Stimulated activated CD4-positive, alpha-beta T cell treated with anti-CD3 and anti-CD28 coated beads, Interleukin-15, amount 100 ng/mL, for 1 hour (primary cell): ENCODE data around the gene CAPN9.
"Not testable (repeated sequence)": the region's sequence is repeated elsewhere in the genome, so short reads cannot be mapped to it uniquely, and the experiment has no call there.

ENCODE experiments used
- DNase-seq, 2 donors: peaks; one replicate each; pipeline ENCODE4 v3.0.0-alpha.2; 2020; ENCODE audit warnings: low read depth in 1 of 2, low spot score in 1 of 2

Gene CAPN9

DNA sequence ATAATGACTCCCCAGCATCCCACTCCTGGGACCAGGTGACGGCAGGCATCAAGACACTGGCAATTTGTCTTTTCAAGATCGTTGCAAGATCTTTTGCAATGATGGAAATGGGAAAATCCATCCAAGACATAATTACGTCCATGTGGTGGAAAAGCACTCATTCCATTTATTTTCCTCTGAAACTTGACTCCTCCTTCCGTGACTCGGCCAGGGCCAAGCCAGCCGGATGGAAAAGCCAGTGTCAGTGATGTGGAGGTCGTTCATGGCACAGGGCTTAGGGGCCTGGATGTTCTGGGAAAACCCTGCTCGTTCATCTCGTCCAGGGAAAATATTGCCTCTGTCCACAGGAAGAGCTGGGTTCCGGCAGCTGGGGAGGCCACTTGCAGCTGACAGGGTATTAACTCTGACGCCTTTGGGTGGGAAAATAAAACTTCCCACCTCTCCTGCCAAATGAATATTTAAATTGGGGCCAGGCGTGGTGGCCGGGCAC lies 74.9 kb downstream of the CAPN9 start:
- no peak for DNase-seq

DNA sequence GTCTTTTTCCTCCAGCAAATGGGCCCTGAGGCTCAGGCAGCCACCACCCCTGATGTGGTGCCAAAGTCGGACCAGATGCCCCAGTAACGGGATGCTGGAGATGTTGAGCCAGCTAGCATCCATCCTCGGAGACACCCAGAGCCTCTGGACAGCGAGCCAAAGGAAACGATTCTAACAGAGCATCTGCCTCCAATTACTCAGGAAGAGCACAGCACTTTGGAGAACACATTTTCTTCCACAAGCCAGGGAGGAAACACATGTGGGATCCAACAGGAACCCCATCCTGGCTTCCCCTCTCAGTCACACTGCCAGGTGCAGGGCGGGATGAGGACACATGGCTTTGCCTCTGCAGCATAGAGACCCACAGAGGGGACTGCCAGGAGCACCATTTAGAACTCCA lies 76.2 kb downstream of the CAPN9 start:
- DNase-seq = no peak

DNA sequence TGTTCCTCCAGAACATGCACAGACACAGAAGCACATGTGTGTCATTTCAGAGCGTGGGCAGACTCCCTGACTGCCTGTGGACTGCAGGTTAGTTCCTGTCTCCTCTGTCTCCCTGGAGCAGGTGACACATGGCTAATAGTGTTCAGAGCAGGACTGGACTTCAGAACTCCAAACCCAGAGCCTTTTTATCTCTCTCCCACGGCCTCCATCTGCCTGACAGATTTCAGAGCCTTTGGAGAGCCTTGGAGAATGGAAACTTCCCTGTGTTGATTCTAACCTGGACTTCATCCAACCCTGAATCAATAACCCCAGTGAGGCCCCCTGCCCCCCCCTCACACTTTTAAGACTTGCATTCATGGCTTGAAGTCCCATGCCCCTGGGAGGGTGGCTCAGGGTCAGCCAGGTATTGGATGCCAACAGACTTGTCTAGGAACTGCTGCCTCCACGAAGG lies 76.8 kb downstream of the CAPN9 start:
- no peak for DNase-seq

DNA sequence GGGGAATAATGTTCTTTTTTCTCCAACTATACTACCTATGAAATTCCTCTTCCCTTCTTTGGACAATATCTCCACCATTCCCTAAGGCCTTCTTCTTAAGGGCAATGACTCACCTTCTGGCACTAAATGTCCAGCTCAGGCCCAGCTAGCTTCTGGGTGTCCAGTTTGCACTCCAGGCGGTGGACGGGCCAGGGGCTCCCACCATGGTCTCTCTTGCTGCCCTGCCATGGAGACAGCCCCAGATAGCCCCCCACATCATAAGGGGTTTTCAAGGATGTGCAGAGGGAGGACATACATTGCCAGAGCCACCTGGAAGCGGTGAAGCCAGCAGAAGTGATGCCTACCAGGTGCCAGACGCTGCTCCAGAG lies 77.3 kb downstream of the CAPN9 start:
- DNase-seq = no peak

DNA sequence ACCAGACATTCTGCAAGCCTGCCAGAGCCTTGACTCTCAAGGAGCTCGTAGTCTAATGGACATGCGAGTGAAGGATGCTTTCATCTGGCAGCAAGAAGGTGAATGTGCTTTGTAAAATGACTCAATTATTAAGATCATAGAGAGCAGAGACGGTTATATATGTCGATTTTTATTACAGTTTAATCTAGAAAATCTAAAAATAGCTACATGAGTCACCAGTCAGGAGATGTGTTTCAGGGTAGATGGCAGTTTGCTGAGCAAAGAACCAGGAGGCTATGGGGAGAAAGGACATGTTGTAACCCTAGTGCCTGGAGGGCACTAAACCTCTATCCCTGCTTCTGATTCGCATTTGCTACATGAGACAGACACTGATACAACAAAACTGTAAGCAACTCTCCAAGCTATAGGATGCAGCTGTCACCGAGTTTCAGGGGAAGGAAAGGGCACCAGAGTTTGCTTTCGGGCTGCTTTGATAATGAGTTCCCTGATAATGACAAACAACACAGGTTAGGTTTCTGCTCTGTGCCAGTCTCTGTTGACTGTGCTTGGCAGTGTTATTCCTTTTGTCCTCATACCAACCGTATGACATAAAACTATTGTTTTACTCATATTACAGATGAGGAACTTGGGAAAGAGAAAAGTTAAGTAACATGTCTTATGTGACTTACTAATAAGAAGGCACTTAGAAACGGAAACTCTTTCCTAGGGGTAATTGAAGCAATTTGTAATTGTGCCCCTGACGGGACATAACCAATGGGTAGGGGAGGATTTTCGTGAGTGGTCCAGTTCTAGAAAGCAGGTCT lies 77.9 kb downstream of the CAPN9 start:
- DNase-seq = no peak

DNA sequence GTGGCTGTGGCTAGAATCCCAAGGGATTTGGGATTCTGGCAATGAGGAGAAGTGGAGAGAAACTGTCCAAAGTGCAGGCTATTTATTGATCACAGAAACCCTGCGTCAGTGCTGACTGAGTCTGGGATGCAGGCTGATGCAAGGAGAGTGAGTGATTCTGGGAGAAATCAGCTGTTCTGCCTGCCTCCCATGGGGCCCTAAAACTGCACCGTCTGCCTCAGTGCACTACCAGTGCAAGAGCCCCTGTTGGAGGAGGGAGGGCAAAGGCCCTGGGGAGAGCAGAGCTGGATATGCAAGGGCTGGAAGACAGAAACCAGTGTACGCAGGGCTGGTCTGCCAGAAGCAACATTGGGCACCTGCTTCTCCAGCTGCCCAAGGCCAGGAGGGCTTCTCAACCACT lies 78.6 kb downstream of the CAPN9 start:
- DNase-seq = no peak

DNA sequence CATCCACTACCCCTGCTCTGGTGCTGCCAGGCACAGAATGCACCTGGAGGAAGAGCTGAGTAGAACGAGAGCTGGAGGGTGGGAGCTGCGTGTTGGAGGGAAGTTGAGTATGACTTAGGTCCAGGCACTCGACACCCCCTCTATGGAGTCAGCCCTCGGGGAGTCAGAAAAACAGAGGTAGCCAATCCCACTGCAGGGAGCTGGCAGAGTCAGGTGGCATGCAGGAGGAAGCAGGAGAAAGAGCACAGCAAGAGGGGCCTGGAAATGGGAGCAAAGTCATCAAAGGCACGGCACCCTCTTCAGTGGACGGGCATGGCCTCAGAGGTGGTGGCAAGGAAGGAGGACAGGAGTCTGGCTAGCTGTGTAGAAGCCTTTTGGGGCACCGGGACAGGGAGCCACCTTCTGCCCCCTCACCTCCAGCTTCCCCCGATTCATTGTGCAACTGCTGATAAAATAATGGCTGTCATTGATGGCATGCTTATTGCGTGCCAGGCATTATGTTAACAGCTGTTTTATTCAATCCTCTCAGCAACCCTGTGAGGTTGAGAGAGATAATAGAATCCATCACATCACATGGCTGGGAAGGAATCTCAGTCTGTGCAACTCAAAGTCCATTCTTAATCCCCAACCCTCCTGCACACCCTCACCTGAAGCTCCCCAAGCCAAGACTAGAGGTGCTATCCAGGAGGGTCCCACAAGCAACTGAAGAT lies 79.1 kb downstream of the CAPN9 start:
- no peak for DNase-seq

DNA sequence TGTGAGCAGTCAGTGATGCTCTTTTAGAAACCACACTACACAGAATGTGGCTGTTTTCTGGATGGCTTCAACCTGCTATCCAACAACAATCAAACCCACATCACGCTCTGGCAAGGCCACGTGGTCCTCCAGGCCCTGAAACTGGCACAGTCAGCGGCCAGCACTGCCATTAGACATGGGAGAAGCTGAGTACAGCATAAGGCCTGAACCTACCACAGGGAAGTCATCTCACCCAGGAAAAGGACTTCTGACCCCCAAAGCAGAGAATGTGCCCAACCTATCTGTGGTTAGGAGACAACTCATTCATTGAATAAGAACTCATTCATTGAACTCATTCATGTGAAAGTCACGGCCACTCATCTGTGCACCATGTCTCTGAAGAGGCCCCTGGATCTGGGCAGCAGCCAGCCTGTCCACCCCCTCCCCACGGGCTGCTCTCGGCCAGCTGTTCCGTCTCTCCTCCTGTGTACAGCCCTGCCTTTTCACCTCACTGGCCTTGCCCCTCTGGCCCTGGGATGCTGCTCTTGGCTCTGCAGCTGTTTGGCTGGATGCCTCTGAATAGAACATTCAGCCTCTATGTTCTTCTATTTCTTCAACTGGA lies 80.0 kb downstream of the CAPN9 start:
- no peak for DNase-seq

DNA sequence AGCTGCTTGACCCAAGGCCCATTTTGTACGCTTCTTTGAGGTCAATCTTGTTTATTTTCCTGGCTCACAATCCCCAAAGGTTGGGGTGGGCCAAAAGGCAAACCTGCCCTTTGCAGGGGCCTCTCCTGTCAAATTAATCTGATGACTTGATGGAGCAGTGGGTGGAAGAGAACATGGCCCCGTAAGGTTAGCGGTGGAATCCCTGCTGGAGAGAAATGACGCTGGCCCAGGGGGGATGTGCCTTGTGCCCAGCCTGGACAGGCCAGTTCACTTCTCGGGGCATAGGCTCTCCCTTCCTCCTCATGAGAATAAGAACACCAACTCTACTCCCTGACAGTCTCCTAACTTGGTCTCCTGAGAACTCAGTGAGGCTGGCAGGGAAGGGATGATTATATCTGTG lies 80.6 kb downstream of the CAPN9 start:
- no peak for DNase-seq

DNA sequence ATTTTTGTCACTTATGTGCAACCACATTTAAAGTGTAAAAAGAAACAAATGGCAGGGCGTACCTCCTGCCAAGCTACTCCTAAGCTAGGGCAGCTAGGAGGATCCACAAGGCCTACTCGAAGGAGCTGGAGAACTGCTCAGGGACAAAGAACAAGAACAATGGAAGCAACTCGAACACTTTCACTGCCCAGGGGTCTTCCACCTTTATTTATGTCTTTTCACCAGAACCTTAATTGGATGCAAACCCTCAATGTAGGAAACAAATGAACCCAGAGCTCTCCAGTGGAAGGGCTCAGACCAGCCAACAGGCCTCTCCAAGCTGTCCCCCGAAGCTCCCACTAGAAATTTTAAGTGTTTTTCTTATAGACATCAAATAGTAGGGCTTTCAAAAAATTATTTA lies 81.2 kb downstream of the CAPN9 start:
- DNase-seq = no peak

DNA sequence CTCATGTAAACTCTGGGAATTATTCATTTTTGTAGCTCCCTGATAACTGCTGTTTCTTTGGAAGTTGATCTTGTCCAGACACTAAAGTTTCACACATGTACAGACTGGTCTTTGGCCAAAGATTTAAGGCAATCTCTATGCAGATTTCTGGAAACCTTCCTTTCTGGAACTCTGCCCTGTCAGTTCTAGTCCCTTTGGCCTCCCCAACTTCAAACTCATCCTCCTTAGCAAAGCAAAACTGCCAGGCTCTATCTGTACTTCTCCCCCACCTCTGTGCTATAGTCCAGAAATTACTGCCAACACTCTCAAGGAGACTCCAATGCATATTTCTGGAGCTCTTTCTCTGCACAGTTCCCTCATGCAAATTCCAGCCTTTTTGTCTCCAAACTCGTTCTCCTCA lies 84.6 kb downstream of the CAPN9 start:
- DNase-seq = no peak

DNA sequence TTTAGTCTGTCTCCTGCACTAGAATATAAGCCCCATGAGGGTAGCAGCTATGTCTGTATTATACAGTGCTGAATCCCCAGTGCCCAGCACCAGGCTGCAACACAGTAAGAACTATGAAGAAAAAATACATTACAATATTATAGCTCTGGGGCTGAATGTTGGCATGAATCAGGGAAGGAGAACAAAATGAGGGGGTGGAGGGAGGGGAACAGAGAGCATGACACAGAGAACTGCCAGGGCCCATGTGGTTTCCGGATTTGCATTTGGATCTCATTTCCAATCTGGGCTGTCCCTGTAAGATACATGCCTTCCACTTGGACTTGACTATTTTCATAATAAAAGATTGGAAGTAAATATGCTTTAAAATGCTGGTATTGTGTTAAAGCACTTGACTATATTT lies 85.3 kb downstream of the CAPN9 start:
- no peak for DNase-seq

DNA sequence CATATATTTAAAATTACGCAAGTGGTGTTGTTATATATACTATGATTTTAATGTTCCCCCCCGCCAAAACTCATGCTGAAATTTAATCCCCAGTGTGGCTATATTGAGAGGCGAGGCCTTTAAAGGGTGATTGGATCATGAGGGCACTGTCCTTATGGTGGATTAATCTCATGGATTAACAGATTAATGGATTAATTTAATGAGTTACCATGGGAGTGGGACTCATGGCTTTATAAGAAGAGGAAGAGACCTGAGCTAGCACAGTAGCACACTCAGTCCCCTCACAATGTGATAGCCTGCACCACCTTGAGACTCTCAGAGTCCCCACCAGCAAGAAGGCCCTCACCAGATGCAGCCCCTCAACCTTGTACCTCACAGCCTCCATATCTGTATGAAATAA lies 86.3 kb downstream of the CAPN9 start:
- DNase-seq = no peak

DNA sequence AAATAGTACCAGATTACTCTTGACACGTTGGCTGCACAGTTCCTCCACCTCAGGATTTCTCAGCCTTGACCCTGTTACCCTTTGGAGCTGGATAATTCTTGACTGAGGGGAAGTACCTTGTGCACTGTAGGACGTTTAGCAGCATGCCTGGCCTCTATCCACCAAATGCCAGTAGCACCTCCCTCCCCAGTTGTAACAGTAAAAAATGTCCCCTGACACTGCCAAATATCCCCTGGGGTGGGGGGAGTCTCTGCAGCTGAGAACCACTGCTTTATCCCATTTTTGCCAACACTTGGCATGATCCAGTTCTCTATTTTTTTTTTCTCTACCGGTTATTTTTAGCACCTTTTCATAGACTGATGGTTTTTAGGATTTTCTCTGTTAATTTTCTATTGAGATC lies 87.1 kb downstream of the CAPN9 start:
- no peak for DNase-seq

DNA sequence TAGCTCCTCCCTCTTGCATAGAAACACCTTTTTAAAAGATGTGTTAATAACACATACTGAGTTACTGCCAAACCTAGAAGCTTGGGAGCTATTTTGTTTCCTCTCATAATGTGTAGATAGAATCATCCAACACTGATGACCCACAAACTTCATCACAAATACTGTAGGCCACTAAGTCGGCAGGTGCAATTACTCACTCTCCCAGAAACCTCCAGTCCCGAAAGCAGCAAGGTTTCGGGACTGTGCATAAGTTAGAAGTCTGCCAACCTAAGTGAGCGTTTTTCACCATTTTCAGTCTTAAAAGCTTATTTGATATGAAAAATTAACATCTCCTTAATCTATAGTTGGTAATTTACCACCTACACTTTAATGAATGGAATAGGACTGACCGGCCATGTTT lies 89.2 kb downstream of the CAPN9 start:
- DNase-seq = no peak

DNA sequence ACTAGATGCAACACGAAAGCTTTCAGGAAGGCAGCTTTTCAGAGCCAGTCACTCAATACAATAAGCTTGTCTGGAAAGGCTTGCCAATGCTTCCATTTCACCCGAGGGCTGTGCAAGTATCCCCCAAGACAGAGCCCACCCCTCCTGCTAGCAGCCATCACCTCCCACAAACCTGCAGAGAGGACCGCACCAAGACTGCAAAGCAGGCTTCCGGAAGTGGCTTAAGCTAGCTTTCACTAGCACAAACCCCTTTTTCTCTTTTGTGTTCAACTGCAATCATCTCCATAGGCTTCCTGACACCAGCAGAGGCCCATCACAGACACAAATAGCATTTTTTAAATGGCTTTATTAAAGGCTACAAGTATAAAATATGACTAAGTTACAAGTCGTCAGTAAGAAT lies 89.6 kb downstream of the CAPN9 start:
- DNase-seq = no peak

DNA sequence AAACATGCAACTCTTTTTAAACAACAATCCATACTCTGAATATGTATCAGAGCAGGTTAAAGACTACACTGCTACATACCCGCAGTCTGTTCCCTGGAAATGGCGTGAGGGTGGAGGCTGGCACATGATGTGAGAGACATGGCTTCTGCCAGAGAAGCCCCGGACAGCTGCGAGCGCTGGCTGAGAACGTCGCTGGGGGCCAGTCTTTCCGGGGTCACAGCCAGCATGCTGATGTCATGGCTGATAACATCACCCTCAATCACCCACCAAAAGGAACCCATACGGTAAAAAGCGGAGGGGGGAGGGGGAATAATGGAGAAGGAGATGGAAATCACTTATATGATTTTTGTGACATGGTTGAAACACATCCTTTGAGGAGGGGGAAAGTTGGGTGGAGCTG lies 92.0 kb downstream of the CAPN9 start:
- no peak for DNase-seq

DNA sequence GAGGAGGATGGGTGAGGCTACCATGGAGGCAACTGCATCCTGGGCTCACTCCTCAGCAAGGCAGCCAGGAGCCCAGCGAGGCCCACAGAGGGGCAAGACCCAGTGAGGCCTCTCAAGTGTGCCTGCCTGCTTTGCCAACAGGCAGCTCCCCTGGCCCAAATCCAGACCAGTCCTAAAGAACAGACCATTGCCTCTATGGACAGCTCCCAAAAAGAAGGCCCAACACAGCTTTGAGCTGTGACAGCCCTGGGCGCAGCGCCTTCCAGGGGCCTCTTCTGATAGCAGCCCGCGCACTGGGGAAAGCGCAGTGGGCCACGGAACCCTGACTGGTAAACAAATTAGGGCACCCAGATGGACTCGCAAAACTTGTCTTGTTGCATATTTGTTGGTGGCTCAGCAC lies 95.6 kb downstream of the CAPN9 start:
- no peak for DNase-seq

DNA sequence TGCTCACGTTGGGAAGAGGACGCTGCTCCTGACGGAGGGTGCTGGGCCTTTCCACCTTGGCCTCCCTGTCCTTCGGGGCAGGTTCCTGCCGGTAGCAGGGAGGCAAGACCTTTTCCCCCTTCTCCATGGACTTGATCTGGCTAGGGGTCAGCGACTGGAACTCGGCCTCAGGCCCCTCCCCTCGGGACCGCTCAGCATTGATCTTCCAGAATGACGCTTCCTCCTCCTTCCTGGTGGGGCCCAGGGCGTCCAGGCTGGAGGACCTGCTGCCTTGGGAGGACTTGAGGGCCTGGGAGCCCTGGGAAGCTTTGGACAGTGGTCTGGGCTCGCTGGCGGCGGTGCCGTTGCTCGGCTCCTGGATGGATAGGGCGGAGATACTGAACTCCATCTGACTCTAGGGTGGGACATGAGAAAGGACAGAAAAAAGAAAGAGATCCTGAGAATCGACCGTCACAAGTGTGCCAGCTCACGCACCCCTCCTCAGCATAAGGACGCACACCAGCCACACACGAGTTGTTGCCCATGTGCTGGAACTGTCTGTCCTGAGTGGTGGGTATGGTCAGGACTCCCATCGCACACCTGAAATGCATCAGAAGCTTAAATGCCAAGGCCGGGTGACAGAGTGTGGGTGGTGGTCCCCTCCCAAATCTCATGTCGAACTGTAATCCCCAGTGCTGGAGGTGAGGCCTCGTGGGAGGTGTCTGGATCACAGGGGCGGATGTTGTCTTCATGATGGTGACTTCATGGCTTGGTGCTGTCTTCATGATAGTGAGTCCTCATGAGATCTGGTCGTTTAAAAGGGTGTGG lies 96.5 kb downstream of the CAPN9 start:
- DNase-seq = no peak

DNA sequence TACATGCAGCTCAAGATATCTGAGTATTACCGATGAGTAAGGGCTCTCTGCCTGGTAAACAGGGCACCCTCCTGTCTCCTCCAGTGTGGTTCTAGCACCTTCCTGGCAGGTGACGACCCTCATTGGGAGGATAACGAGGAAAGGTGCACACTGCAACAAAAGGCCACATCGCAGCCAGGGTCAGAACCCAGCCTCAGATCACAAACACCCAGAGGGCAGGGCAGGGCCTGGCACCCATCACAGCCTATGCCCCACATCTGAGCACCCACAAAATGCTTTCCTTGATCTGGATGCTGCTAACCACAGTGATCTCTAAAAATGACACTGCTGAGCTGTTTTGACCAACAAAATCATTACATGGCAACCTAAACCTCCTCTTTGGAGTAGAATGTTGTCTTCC lies 97.4 kb downstream of the CAPN9 start:
- DNase-seq = no peak

DNA sequence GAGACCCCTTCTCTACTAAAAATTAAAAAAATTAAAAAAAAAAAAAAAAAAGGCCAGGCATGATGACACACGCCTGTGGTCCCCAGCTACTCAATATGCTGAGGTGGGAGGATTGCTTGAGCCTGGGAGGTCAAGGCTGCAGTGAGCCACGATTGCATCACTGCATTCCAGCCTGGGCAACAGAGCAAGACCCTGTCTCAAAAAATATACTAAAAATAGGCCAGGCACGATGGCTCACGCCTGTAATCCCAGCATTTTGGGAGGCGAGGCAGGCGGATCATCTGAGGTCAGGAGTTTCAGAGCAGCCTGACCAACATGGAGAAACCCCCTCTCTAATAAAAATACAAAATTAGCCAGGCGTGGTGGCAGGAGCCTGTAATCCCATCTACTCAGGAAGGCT lies 98.0 kb downstream of the CAPN9 start:
- DNase-seq = not testable (repeated sequence)
